Occipital lobe (tissue), 2 donors: ENCODE results near the gene SYNM. TPM values are rescaled to one million over a fixed set of nuclear protein-coding genes. Genes with fewer than 3 reads are reported as not detected.

Experiments used
- DNase-seq: peaks from one replicate; lab custom pipeline; 2025; lab: John Stamatoyannopoulos, UW
- total RNA-seq: library from RNA; depleted of rRNA; stranded (reverse); fragments of >200 nt; gene quantifications from one replicate; pipeline ENCODE4 v1.2.3, GENCODE V29; 2014

The SYNM gene
- total RNA-seq, 1 donor from 2014 or later = 6.6 TPM

- no peak for DNase-seq
Observed at GRCh38 chr15:99138491-99138982, 33.7 kb downstream of the SYNM start.

DNA sequence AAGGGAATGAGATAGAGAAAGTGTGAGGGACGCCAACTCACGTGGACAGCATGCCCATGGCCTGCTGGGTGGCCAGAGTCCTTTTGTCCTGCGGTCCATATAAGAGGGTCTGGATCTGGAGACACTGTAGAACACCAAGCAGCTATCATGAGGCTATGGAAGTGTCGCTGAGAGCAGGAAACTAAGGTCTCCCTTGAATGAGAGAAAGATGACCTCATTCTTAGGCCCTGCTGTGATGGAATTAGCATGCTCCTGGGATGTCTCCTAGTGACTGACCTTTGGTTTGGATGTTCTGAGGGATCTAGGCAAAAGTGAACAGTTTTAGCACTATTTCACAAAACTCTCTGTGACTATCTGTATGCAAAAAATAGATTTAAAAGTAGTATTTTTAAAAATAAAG, 34.4 kb downstream of the SYNM start:
- DNase-seq = no peak

DNA sequence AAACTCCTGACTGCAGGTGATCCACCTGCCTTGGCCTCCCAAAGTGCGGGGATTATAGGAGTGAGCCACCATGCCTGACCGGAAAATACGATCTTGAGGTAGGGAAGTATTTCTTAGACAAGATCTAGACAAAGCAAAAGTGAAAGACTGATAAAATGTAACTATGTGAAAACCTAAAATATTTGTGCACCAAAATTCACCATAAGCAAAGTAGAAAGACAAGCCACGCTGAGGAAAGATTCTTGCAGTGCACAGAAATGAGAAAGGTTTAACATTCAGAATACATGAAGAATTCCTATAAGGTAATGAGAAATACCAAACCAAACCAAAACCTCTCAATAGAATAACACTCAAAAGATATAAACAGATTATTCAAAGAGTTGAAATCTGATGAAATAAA, 35.7 kb downstream of the SYNM start:
- DNase-seq = no peak

- no peak for DNase-seq
Observed at GRCh38 chr15:99141943-99142342, 37.1 kb downstream of the SYNM start.

GRCh38 chr15:99142562-99142961, 37.7 kb downstream of the SYNM start:
- DNase-seq = no peak

DNA sequence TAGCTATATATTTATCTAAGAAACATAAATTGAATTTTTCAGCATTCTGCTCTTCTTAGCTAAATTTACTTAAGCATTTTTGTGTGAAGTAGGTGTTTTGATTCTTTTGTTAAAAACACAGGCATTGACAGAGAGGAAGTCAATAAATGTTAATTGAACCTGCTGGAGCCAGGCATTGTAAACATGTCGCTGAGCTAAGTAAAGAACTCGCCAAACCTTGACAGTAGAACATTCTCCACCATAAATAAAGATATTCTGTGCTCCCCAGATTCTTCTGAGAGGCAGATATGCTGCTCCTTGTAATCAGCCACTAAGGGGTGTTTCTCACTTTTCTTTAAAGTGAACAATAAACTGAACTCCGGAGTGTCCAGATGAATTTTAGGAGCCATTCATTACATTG, 38.4 kb downstream of the SYNM start:
- DNase-seq = no peak

GRCh38 chr15:99143655-99144610, 39.1 kb downstream of the SYNM start:
- DNase-seq = no peak

DNA sequence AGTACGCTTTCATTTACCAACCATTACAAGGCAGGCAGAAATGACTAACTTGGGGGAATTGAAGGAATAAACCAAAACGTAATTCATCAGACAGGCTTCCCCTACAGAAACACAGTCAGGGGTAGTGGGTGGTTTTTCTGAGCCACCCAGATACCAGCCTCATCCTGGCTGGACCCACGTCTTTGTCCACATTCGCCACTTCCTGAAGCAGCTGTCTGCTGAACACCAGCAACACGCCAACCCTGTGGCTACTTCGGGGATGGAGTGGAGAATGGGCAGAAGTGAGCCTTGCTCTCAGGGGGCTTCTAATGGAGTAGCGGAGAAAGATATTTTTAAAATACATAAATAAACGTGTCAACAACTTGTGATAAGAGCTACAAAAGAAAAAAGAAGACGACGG, 40.1 kb downstream of the SYNM start:
- no peak for DNase-seq

DNA sequence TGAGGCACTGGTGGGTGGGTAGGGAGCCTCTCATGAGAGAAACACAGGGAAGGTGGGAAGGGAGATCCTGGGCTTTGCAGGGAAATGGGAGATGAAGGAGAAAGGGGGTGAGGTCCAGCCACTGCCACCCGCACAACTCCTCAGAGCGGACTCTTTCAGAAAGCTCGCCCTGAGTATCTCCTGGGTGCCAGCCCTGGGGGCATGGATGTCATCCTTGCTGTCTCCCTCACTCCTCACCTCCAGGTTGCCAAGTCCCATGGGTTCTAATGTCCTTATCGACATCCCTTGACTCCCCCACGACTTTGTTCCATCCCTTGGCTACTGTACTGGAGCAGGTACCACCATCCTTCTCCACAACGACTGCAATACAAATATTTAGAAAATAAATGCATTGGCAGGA, 40.9 kb downstream of the SYNM start:
- DNase-seq = no peak

GRCh38 chr15:99146661-99147060, 41.8 kb downstream of the SYNM start:
- no peak for DNase-seq

DNA sequence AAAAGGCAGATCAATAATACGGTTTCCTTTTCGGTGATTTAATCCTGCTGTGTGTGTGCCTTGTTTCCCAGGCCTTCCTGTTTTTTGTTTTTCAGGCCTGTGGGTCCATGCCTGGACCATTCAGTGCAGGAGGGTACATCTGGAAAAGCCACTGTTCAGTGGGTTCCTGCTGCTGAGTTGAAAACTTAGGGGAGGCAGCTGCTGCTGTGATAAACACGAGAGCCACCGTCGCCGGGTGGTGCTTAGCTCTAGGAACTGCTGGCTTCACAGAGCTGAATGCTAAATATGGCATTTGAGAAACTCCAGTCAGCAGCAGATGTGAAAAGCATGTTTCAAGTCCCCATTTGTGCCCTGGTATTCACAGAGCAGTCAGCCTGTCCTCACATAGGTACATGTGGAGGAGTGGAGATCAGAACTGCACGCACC, 44.0 kb downstream of the SYNM start:
- no peak for DNase-seq

DNA sequence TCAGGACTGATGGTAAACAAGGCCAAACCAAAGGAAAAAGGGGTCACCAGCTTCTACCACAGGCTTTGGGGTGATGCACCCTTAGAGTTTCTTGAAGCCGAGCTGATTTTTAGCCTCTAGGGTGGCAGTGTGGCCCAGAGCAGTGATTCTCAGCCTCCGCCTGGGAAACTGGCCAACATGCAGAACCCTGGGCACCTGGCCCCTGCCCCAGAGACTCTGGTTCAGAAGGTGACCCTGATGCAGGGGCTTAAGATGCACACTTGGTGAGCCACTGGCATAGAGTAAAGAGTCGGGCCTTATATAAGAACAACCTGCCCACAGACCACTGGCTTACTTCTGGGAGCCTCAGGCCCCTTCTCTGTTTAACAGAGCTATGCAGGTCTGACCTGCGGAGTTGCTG, 44.5 kb downstream of the SYNM start:
- no peak for DNase-seq

DNA sequence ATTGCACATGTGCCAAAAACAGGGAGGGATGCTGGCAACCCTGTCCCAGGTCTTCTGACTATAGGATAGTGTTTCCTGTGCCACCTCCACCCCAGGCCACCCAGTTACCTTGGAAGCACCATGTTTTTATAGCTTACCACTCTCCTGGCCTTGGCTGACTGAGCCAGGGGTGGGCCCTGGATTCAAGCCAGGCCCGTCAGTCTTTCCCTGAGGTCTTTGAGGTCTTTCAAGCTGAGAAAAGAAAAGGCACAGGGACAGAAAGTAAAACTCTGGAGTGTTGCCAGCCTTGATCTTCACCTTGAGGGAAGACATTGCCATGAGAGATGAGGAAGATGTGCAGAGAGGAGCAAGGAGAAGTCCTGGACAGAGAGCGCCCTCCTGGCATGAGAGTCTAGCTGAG, 46.3 kb downstream of the SYNM start:
- no peak for DNase-seq

DNA sequence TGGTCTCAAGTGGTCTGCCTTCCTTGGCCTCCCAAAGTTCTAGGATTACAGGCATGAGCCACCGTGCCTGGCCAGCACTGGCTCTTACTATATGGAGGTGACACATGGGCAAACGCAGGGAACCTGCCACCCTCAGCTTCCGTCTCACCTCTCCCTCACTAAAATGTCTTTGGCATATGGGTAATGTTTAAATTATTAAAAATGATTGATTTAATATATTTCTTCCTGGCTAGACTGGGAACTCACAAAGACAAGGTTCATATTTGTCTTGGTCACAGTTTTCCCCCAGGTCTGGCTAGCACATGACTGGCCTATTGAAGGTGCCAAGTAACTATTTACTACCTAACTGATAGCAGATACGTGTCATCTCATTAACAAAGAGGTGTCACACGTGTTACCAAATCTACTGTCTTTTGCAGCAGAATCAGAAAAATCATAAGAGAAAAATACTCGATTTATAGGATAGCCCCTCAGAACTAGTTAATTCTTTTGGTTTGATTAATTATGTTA, 48.2 kb downstream of the SYNM start:
- no peak for DNase-seq

DNA sequence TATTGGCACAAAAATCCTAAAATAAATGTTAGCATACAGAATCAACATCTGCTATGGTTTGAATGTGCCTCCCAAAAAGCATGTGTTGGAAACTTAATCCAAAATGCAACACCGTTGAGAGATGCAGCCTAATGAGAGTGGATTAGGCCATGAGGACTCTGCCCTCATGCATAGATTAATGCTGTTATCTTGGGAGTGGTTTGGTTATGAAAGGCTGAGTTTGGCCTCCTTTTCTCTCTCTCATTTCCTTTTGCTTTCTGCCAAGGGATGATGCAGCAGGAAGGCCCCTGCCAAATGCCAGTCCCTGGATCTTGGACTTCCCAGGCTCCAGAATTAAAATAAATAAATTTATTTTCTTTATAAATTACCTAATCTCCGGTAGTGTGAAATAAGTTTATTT, 49.4 kb downstream of the SYNM start:
- no peak for DNase-seq

DNA sequence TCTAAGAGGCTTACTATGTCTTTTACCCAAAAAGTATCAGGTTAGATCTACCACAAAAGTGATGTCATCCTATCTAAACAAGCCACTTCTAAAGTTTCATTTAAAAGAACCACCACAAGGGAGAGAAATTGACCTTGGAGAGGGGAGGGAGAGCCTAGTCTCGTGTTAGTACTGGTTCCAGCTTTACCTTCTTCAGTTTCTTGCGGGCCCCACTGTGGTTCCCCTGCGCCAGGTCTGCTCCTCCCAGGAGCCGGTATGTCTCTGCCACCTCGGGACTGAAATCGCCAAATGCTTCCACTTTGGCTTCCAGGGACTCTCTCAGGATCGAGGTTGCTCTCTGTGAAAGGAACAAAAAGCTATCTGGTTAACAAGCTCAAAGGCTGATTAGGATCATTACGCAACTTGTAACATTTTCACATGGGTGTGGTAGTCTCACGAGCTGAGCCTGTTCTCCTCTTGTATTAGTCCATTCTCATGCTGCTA, 51.1 kb downstream of the SYNM start:
- DNase-seq = no peak

- DNase-seq = no peak
Observed at GRCh38 chr15:99157456-99157855, 52.6 kb downstream of the SYNM start.

DNA sequence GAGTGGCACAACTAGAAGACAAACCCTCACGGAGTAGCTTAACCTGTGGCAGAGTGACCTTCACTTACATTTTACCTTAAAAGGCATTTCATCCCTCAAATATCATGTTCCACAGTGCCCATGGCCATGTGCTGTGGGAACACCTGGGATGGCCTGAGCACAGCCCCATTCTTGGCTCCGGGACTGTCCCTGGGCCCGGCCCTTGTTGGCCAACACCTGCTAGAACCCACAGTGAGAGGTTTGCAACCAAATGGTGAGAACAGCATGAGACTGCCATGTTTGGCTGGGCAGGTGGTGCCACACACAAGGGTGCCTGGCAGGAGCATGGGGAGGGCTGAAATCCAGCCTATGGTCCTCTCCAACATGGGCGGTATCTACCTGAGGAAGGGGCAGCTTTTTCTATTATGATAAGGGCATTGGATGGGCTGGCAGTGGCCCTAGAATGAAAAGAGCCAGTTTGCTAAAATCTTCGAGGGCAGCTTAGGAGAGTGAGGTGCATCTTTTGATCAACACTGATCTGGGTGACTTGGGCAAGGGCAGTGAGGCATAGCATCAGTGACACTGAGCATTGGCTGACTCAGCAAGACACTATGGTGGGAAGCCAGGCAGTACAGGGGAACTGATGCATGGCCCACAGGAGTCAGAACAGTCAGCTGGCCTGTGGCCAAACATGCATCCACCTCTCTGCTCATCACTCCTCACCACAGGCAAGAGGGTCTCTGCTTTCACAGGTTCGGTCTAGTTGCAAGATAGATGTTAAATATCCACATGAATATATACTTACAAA, 53.9 kb downstream of the SYNM start:
- DNase-seq = no peak

DNA sequence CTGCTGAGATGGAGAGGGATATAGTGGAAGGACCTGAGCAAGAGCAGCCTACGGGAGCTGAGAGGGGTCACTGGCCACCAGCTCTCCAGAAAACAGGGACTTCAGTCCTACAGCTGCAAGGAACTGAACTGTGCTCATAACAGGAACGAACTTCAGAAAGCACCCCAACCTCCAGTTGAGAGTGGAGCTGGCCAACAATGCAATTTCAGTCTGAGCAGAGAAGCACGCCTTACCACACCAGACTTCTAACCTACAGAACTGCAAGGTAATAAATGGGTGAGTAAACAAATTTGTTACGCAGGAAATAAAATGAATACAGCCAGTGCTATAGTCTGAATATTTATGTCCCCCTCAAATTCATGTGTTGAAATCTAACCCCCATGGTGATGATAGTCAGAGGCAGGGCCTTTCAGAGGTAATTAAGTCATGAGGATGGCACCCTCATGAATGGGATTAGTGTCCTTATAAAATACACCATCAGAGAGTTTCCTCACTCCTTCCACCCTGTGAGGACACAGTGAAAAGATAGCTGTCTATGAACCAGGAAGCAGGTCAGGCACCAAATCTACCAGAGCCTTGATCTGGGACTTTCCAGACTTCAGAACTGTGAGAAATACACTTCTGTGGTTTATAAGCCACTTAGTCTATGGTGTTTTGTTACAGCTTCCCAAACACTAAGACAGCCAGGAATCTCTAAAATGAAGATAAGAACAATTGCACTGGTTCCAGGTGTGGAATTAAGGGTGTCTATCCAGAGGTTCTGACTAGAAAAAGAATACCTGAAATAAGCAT, 58.6 kb downstream of the SYNM start:
- DNase-seq = no peak

- DNase-seq = no peak
Observed at GRCh38 chr15:99164119-99164518, 59.2 kb downstream of the SYNM start.
